ACC112 (cell line): Measurements from ENCODE around the gene ISLR.

Experiments used
- H2AFZ ChIP-seq: fragments of 200-600 bp; sonication (generic); one replicate; pipeline ENCODE4 v1.6.0; 2017; ENCODE audit warnings: antibody characterized with exemption, low read length; ENCODE audit not compliant: unreplicated experiment
- H3K27ac ChIP-seq: fragments of 200-600 bp; sonication (generic); 2 replicates; pipeline ENCODE4 v1.5.1; 2014; ENCODE audit warnings: low read depth, mild to moderate bottlenecking, antibody characterized with exemption, low read length, moderate library complexity
- H3K27me3 ChIP-seq: fragments of 200-600 bp; sonication (generic); 2 replicates; pipeline ENCODE4 v1.6.1; 2014; ENCODE audit warnings: mild to moderate bottlenecking, antibody characterized with exemption, low read length, moderate library complexity, mixed read lengths; ENCODE audit not compliant: insufficient read depth
- H3K36me3 ChIP-seq: fragments of 200-600 bp; sonication (generic); 2 replicates; pipeline ENCODE4 v1.6.1; 2016; ENCODE audit warnings: mild to moderate bottlenecking, antibody characterized with exemption, low read length, moderate library complexity, mixed read lengths; ENCODE audit not compliant: insufficient read depth
- H3K4me1 ChIP-seq: fragments of 200-600 bp; sonication (generic); one replicate; pipeline ENCODE4 v1.6.1; 2016; ENCODE audit warnings: low read length, mixed read lengths; ENCODE audit not compliant: insufficient read depth, unreplicated experiment, control insufficient read depth
- H3K4me3 ChIP-seq: fragments of 200-600 bp; sonication (generic); 2 replicates; pipeline ENCODE4 v1.5.1; 2014; ENCODE audit warnings: mild to moderate bottlenecking, low read depth, low read length
- H3K79me2 ChIP-seq: fragments of 200-600 bp; sonication (generic); one replicate; pipeline ENCODE4 v1.6.0; 2016; ENCODE audit warnings: low read length; ENCODE audit not compliant: control insufficient read depth, unreplicated experiment, insufficient read depth

The ISLR gene

DNA sequence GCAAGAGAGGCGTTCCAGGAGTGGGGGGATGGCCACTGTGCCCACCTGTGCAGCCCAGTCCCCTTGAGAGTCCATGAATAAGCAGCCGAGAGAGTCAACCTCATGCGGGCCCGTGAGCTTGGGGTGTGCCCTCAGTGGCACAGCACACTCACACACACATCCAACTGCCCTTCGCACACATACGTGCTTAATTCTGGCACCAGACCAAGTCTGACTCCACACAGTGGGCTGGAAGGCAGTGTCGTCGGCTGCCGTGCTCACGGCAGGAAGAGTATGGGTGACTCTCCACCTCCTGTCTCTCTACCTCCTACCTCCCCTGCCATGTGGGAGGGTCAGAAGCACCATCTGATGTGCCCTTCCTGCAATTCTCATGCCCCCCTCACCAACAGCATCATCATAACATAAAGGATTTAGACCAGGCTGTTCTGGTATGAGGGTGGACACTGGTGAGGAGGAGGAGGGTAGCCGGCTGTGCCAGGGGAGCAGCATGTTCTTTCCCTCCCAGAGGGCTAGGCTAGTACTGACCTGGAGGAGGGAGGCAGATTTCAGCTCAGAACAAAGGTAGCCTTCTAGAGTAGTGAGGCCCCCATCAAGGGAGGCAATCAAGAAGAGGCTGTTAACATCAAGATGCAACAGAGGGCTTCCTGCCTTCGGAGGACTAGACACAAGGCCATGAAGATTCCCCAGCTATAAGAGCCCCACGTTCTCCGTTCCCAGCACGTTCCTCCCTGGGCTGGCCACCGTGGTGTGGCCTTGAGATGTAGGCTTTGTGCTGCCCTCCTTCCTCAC lies 34.3 kb downstream of the ISLR start:
- Histone ChIP-seq H3K27me3 (0 out of 2 replicates have a peak, but pooled peaks cover 3% of the 10 kb centered on the region), H3K4me3 (no peak overlapping the region), H3K4me1 (peaks cover 25% of the 10 kb centered on the region), H2AFZ (no peak overlapping the region), H3K27ac (no peak overlapping the region), H3K79me2 (no peaks in the 10 kb centered on the region), H3K36me3 (no peaks in the 10 kb centered on the region)

DNA sequence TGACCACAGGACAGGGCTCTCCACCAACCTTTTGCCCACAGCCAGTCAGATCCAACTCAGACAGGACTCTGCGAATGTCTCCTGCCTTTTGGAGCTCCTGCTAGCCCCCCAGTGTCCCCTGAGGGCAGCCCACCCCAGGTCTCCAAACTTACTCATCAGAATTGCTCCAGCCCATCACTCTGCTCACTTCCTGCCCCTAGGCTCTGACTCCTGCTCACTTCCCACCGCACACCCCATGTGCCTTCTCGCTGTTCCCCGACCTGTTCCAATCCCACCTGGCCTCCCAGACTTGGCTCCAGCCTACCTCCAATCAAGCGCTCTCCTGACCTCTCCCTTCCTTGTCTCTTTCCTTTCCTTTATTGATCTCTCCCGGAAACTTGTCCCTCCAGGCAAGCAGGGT lies 35.0 kb downstream of the ISLR start:
- no peaks in the 10 kb centered on the region for H3K79me2 ChIP-seq
- H3K4me3 ChIP-seq: no peak overlapping the region
- 0 out of 2 replicates have a peak, but pooled peaks cover 3% of the 10 kb centered on the region for H3K27me3 ChIP-seq
- H3K27ac ChIP-seq: no peak overlapping the region
- H3K4me1 ChIP-seq: peaks cover 24% of the 10 kb centered on the region
- H3K36me3 ChIP-seq: no peaks in the 10 kb centered on the region
- H2AFZ ChIP-seq: no peak overlapping the region

GRCh38 chr15:74208901-74209559 lies 35.5 kb downstream of the ISLR start:
- H3K27ac ChIP-seq: no peak overlapping the region

DNA sequence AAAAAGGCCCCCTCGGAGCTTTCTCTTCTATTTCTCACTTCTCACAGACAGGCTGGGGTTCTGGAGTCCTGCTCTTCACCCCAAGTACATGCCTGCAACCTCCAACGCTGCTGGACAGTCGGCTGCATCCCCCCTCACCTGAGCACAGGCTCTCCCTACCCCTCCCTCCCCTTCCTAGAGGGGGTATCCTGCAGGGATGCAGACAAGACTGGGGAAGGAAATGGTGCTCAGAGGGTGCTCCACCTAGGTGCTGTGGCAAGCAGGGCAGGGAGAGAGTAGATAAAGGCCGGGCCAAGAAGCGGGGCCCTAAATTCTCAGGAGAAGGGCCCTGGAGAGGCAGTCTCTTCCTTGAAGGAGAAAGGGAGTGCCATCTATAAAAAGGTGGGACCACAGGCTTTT lies 36.0 kb downstream of the ISLR start:
- H3K27me3 ChIP-seq: 0 out of 2 replicates have a peak, but pooled peaks cover 3% of the 10 kb centered on the region
- peak overlapping the region; percentile 15; the same call in 1 of the 2 replicates for H3K27ac ChIP-seq

More at GRCh38 chr15:74208901-74209559, 35.5 kb downstream of the ISLR start:
- no peaks in the 10 kb centered on the region for H3K36me3 ChIP-seq
- H2AFZ ChIP-seq: no peak overlapping the region
- no peaks in the 10 kb centered on the region for H3K79me2 ChIP-seq
- 0 out of 2 replicates have a peak, but pooled peaks cover 3% of the 10 kb centered on the region for H3K27me3 ChIP-seq
- H3K4me3 ChIP-seq: no peak overlapping the region
- peaks cover 19% of the 10 kb centered on the region for H3K4me1 ChIP-seq

GRCh38 chr15:74209997-74210671 lies 36.6 kb downstream of the ISLR start:
- Histone ChIP-seq H3K79me2 (no peaks in the 10 kb centered on the region), H2AFZ (peak overlapping the region; percentile 12), H3K4me3 (no peak overlapping the region), H3K27me3 (0 out of 2 replicates have a peak, but pooled peaks cover 3% of the 10 kb centered on the region), H3K27ac (peak overlapping the region; percentile 70), H3K36me3 (no peaks in the 10 kb centered on the region), H3K4me1 (peaks cover 22% of the 10 kb centered on the region)

More for the DNA sequence above, 36.0 kb downstream of the ISLR start:
- H3K79me2 ChIP-seq: no peaks in the 10 kb centered on the region
- H2AFZ ChIP-seq: no peak overlapping the region
- H3K4me1 ChIP-seq: peaks cover 16% of the 10 kb centered on the region
- no peak overlapping the region for H3K4me3 ChIP-seq
- no peaks in the 10 kb centered on the region for H3K36me3 ChIP-seq

- Histone ChIP-seq H2AFZ (peak overlapping the region; percentile 12), H3K36me3 (no peaks in the 10 kb centered on the region), H3K4me1 (peaks cover 28% of the 10 kb centered on the region), H3K27ac (peak overlapping the region; percentile 70), H3K27me3 (0 out of 2 replicates have a peak, but pooled peaks cover 3% of the 10 kb centered on the region), H3K79me2 (no peaks in the 10 kb centered on the region), H3K4me3 (no peak overlapping the region)
Observed at GRCh38 chr15:74210729-74211128, 37.2 kb downstream of the ISLR start.

DNA sequence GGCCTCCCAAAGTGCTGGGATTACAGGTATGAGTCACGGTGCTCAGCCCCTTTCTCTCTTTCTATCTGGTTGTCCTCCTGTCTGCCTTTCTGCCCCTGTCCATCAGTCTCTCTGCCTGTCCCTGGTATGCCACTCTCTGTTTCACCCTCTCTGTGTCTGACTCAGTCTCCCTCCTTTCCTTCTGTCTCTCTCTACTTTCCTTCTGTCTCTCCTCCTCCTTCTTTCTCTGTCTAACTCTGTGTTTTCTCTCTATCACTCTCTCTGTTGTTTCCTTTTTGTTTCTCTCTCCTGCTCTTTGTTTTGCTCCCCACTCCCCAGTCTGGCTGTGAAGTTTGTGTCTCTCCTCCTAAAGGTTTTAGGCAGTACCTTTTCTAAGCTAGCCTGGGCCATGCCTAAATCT lies 38.1 kb downstream of the ISLR start:
- Histone ChIP-seq H3K4me1 (peaks cover 32% of the 10 kb centered on the region), H3K27me3 (0 out of 2 replicates have a peak, but pooled peaks cover 3% of the 10 kb centered on the region), H3K4me3 (no peak overlapping the region), H3K79me2 (no peaks in the 10 kb centered on the region), H3K36me3 (no peaks in the 10 kb centered on the region), H3K27ac (no peak overlapping the region), H2AFZ (no peak overlapping the region)

GRCh38 chr15:74212494-74212893 lies 39.0 kb downstream of the ISLR start:
- Histone ChIP-seq H3K4me1 (peaks cover 32% of the 10 kb centered on the region), H3K27ac (no peak overlapping the region), H3K4me3 (no peak overlapping the region), H2AFZ (no peak overlapping the region), H3K36me3 (no peaks in the 10 kb centered on the region), H3K27me3 (0 out of 2 replicates have a peak, but pooled peaks cover 3% of the 10 kb centered on the region), H3K79me2 (no peaks in the 10 kb centered on the region)

DNA sequence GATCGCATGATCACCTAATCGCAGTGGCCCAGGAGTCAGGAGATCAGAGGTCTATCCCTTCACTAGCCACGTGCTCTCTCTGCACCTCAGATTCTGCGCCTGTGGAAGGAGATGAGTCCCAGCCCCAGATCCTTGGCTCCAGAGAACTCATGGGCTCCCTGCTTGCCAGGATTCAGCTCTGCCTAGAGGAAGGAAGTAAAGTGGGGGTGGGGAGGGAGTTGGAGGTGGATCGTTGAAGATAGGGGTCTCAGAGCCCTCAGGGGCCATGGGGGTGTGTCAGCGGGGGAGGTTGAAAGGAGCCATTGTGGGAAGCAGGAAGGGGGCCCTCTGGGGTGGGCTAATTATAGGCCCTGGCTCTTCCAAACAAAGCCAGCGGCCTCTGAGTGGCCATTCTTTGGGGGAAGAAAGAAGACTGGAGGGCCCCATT lies 40.4 kb downstream of the ISLR start:
- Histone ChIP-seq H3K27ac (no peak overlapping the region), H3K36me3 (no peaks in the 10 kb centered on the region), H3K4me3 (no peak overlapping the region), H2AFZ (no peak overlapping the region), H3K79me2 (no peaks in the 10 kb centered on the region), H3K4me1 (peaks cover 32% of the 10 kb centered on the region), H3K27me3 (no peaks in the 10 kb centered on the region)

DNA sequence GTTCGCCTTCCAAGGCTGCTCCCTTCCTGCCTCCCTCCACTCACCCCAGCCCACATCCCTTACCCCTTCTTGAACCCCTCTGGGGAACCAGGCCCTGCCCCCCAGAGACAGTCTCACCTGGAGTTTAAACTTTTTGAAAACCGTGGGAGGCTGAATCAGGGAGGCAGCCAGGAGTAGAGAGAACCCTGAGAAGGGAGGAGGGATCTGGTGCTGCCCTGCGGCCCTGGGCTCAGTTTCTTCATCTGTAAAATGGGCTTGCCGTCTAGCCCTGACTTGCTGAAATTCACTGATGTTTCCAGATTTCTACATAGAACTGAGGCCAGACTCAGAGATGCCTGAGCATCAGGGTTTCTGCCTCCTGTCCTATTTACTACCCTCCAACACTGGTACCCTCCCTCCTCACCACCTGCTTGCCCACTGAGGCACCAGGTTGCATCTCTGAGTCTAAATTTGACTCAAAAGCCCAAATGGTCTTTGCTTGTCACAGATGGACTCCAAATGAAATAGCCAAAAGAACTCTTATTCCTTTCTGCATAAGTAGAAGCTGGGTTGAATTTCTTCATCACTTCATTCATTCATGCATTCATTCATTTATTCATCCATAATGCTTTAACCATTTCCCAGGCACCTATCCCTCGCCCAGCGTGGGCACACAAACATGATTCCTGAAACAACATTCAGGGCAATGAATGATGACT lies 41.0 kb downstream of the ISLR start:
- Histone ChIP-seq H3K36me3 (no peaks in the 10 kb centered on the region), H3K27me3 (peaks cover 2% of the 10 kb centered on the region; the same call in 1 of the 2 replicates), H3K27ac (no peak overlapping the region), H3K79me2 (no peaks in the 10 kb centered on the region), H2AFZ (no peak overlapping the region), H3K4me3 (no peak overlapping the region), H3K4me1 (peaks cover 31% of the 10 kb centered on the region)
